HG02642 (cell line): ENCODE results near the gene RPL28.
"Not testable (repeated sequence)": the region's sequence is repeated elsewhere in the genome, so short reads cannot be mapped to it uniquely, and the experiment has no call there.

ENCODE experiments used
- ATAC-seq: cut with Tn5 transposase; IDR thresholded peaks from one replicate; pipeline ENCODE4 v1.9.1; 2021; ENCODE audit warnings: mild to moderate bottlenecking; ENCODE audit not compliant: unreplicated experiment, poor library complexity

RPL28 gene

GRCh38 chr19:55443045-55443823 is 57.5 kb downstream of the RPL28 start, which contains the start of gene SHISA7:
SHISA7 (minus strand) TSS chr19:55443300; CDS start chr19:55442863, 437 bp downstream.
- ATAC-seq, result no peak

- no peak for ATAC-seq
Observed at GRCh38 chr19:55443824-55444480, 58.2 kb downstream of the RPL28 start.

GRCh38 chr19:55444646-55445045 is 58.9 kb downstream of the RPL28 start:
- ATAC-seq, result no peak

GRCh38 chr19:55446060-55446459 is 60.3 kb downstream of the RPL28 start:
- no peak for ATAC-seq

- ATAC-seq, result no peak
Observed at GRCh38 chr19:55447421-55448174, 61.9 kb downstream of the RPL28 start.

GRCh38 chr19:55448175-55448490 is 62.4 kb downstream of the RPL28 start:
- not testable (repeated sequence) for ATAC-seq

- ATAC-seq, result no peak
Observed at GRCh38 chr19:55449469-55449868, 63.7 kb downstream of the RPL28 start.

- ATAC-seq, result no peak
Observed at GRCh38 chr19:55451163-55451964, 65.6 kb downstream of the RPL28 start.

GRCh38 chr19:55451965-55452748 is 66.4 kb downstream of the RPL28 start:
- ATAC-seq, result no peak
